ENCODE results near the gene CPSF7.

DNA sequence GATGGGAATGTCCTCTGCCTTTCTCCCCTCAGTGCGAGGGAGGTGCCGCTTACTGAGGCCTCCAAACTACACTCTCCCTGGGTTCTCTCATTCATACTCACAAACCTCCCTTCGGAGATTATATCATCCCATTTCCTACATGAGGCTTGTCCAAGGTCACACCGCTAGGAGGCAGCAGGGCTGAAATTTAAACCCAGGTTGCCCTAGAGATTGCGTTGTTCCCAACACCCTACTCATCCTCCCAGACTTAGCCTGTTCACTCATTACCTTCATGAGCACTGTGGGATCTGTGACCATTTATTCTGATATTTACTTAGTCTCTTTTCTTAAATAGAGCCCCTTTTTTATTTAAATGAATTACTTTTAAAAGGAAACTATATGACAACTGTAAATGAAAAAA lies 31.2 kb upstream of the CPSF7 start:
- no peak for TF ChIP-seq EZH2 (IDR thresholded peaks at IDR 0.05; ENCODE audit: low read length, unreplicated experiment)
- TF ChIP-seq, protein P1, sequence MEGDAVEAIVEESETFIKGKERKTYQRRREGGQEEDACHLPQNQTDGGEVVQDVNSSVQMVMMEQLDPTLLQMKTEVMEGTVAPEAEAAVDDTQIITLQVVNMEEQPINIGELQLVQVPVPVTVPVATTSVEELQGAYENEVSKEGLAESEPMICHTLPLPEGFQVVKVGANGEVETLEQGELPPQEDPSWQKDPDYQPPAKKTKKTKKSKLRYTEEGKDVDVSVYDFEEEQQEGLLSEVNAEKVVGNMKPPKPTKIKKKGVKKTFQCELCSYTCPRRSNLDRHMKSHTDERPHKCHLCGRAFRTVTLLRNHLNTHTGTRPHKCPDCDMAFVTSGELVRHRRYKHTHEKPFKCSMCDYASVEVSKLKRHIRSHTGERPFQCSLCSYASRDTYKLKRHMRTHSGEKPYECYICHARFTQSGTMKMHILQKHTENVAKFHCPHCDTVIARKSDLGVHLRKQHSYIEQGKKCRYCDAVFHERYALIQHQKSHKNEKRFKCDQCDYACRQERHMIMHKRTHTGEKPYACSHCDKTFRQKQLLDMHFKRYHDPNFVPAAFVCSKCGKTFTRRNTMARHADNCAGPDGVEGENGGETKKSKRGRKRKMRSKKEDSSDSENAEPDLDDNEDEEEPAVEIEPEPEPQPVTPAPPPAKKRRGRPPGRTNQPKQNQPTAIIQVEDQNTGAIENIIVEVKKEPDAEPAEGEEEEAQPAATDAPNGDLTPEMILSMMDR (conservative IDR thresholded peaks at IDR 0.05; ENCODE audit: low read depth, low read length) = no peak
